Effector memory CD4-positive, alpha-beta T cell (primary cell): ENCODE results near the gene MYOM1.
"Not testable (repeated sequence)": the region's sequence is repeated elsewhere in the genome, so short reads cannot be mapped to it uniquely, and the experiment has no call there.

Experiments
- DNase-seq, 3 donors: peaks; one replicate each; pipeline ENCODE4 v3.0.0-alpha.2; 2020
- H3K27ac ChIP-seq: 2 replicates; pipeline ENCODE4 v1.7.0; 2013; ENCODE audit warnings: mild to moderate bottlenecking, low read length, moderate library complexity; ENCODE audit not compliant: insufficient read depth, poor library complexity, severe bottlenecking
- H3K27me3 ChIP-seq: replicated peaks from 2 replicates; pipeline ENCODE4 v1.7.0; 2013; ENCODE audit warnings: mild to moderate bottlenecking, low read length; ENCODE audit not compliant: insufficient read depth, control insufficient read depth, poor library complexity, severe bottlenecking
- H3K36me3 ChIP-seq: 2 replicates; pipeline ENCODE4 v1.7.0; 2013; ENCODE audit warnings: mild to moderate bottlenecking, low read length, moderate library complexity; ENCODE audit not compliant: control insufficient read depth, insufficient read depth
- H3K4me1 ChIP-seq: 2 replicates; pipeline ENCODE4 v1.7.0; 2013; ENCODE audit warnings: low read length, mild to moderate bottlenecking; ENCODE audit not compliant: control insufficient read depth, insufficient read depth, poor library complexity, severe bottlenecking
- H3K4me3 ChIP-seq: 2 replicates; pipeline ENCODE4 v1.7.0; 2013; ENCODE audit warnings: low read length, low read depth, mild to moderate bottlenecking; ENCODE audit not compliant: insufficient read depth, poor library complexity, severe bottlenecking
- H3K9me3 ChIP-seq: 2 replicates; pipeline ENCODE4 v1.7.0; 2013; ENCODE audit warnings: mild to moderate bottlenecking, low read length, moderate library complexity; ENCODE audit not compliant: control insufficient read depth

MYOM1 gene

DNA sequence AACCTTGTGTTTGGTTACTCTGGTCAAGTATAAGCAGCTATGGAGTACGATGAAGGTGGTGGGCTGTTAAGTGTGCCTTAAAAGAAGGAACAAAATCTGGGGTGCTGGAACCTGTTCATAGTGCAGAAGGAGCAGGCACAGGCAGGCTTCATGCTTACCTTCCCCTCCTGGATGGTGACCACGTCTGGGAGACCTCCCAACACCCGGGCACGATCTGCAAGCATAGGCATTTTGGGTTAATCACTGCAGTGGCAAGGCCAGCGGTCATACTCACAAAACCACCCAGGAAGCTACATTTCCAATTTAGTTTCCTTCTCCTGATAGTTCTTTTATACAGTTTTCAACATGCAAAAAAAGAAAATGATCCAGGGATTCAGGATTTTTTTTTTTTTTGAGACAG lies 148.1 kb downstream of the MYOM1 start:
- Histone ChIP-seq H3K27me3 (no peaks in the 10 kb centered on the region), H3K27ac (no peak overlapping the region), H3K36me3 (no peaks in the 10 kb centered on the region), H3K4me1 (peaks cover 7% of the 10 kb centered on the region), H3K9me3 (no peaks in the 10 kb centered on the region), H3K4me3 (no peak overlapping the region)
- DNase-seq: no peak

DNA sequence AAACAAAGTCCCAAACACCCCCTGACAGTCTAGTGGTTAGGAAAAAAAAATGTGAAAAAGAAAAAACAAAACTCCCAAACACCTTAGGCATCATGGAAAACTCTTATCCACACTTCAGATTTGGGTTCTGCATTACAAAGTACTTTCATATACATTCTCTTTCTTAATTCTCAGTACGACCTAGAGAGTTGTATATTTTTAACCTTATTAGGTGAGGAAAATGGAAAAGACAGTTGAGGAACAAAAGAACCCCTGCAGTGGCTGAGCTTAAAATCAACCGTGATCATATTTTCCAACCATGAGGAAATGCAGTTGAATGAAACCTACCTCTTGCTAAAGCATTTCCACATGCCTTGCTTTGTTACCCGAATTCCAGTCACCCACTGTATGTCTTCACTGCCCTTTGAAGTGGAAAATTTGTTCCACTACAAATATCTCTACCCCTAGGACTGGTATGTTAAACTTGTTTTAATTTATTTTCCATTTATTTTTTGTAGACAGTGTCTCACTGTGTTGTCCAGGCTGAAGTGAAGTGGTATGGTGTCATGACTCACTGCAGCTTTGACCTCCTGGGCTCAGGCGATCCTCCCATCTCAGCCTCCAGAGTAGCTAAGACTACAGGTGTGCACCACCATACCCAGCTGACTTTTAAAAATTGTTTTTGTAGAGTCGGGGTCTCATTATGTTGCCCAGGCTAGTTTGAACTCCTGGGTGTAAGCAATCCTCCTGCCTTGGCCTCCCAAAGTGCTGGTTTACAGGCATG lies 149.9 kb downstream of the MYOM1 start:
- peaks cover 7% of the 10 kb centered on the region for H3K4me1 ChIP-seq
- H3K27me3 ChIP-seq: no peaks in the 10 kb centered on the region
- H3K4me3 ChIP-seq: no peak overlapping the region
- H3K27ac ChIP-seq: no peak overlapping the region
- no peaks in the 10 kb centered on the region for H3K9me3 ChIP-seq
- H3K36me3 ChIP-seq: no peaks in the 10 kb centered on the region
- no peak for DNase-seq

- no peak for DNase-seq
- Histone ChIP-seq H3K4me1 (peaks cover 15% of the 10 kb centered on the region), H3K27me3 (no peaks in the 10 kb centered on the region), H3K36me3 (no peaks in the 10 kb centered on the region), H3K27ac (peak overlapping the region; percentile 6), H3K9me3 (no peaks in the 10 kb centered on the region), H3K4me3 (peak overlapping the region; percentile 13)
Observed at GRCh38 chr18:3067722-3068121, 152.0 kb downstream of the MYOM1 start.

GRCh38 chr18:3067165-3067661 lies 152.6 kb downstream of the MYOM1 start:
- Histone ChIP-seq H3K27ac (peak overlapping the region; percentile 6), H3K9me3 (no peaks in the 10 kb centered on the region), H3K36me3 (no peaks in the 10 kb centered on the region)

DNA sequence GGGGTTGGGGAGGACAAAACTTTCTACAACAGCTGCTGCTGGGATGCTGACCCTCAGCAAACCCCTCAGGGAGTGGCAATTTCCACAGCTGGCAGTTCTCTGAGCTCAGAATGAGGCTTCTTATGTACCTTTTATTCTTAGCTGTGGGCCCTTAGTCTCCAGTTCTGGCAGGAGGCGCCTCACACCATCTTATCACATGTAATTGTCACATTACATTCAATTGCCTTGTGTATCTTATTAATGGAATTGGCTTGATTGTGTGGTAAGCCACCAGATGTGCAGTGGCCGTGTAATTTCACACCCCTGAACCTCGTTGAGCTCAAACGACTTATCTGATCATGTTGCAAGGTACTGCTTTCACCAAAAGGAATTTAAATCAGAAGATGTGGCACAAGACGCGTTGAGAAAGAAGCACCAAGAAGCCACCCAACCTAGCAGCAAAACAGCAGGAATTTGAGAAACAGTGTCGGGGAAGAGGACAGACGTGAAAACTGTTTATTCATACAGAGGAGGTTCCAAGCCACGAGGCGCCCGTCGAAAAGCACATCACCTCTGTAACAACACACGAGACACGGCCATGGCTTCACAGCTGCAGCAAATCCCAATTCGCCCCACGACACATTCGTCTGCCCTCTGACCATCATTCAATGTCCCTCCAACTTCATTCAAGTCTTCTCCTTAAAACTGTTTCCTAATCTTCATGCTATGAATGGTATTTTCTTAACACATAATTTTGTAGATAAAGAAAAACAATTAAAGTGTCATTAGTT lies 153.2 kb downstream of the MYOM1 start:
- Histone ChIP-seq H3K4me3 (no peak overlapping the region), H3K9me3 (no peaks in the 10 kb centered on the region), H3K4me1 (peaks cover 26% of the 10 kb centered on the region), H3K27ac (no peak overlapping the region), H3K27me3 (no peaks in the 10 kb centered on the region), H3K36me3 (no peaks in the 10 kb centered on the region)
- no peak for DNase-seq

More at GRCh38 chr18:3067165-3067661, 152.6 kb downstream of the MYOM1 start:
- Histone ChIP-seq H3K4me3 (peak overlapping the region; percentile 13), H3K4me1 (peaks cover 19% of the 10 kb centered on the region), H3K27me3 (no peaks in the 10 kb centered on the region)
- DNase-seq: no peak

GRCh38 chr18:3063766-3064165 lies 156.0 kb downstream of the MYOM1 start:
- H3K4me1 ChIP-seq: peaks cover 53% of the 10 kb centered on the region
- H3K9me3 ChIP-seq, H3K36me3 ChIP-seq, H3K4me3 ChIP-seq, DNase-seq, H3K27me3 ChIP-seq, H3K27ac ChIP-seq: not testable (repeated sequence)

DNA sequence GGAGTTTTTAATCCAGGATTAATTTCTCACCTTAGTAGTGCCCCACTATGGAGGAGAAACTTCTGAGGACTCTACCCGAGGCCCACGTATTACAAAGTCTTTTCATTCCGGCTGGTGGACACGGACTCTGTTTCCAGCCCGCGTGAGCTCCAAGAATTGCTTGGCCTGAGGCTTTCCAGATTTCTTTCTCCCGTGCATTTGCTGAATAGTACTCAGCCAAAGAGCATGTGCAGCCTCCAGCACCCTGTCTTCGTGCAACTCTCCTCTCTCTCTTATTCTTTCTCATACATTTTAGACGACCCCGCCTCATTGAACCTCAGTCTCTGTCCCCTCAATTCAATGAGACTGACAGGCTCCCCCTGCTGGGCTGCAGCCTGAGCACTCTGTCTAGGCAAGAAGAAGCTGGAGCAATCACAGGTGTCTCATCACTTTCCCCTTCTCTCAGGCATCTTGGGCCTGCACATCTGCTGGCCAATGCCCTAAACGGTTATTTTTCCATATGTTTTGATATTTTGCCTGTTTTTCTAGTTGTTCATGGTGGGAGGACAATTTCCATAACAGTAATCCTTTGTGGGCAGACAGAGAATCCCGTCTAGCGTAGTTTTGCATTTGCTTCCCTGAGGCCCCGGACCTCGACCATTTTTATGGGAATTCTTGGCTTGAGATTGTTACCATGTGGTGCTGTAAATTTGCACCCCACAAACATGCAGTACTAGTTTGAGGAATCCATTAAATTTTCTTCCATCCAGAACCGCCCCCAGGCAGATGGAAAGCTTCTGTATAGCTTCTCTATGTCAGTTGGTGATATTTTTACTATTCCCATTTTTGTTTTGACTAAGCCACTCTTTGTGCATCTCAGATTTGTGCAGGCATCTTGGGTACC lies 156.7 kb downstream of the MYOM1 start:
- Histone ChIP-seq H3K27me3 (no peaks in the 10 kb centered on the region), H3K36me3 (no peaks in the 10 kb centered on the region), H3K4me3 (no peak overlapping the region), H3K4me1 (peaks cover 60% of the 10 kb centered on the region), H3K9me3 (no peaks in the 10 kb centered on the region), H3K27ac (peak overlapping the region; percentile 92)
- DNase-seq: peak; percentile 37 to 54 (median 41)

DNA sequence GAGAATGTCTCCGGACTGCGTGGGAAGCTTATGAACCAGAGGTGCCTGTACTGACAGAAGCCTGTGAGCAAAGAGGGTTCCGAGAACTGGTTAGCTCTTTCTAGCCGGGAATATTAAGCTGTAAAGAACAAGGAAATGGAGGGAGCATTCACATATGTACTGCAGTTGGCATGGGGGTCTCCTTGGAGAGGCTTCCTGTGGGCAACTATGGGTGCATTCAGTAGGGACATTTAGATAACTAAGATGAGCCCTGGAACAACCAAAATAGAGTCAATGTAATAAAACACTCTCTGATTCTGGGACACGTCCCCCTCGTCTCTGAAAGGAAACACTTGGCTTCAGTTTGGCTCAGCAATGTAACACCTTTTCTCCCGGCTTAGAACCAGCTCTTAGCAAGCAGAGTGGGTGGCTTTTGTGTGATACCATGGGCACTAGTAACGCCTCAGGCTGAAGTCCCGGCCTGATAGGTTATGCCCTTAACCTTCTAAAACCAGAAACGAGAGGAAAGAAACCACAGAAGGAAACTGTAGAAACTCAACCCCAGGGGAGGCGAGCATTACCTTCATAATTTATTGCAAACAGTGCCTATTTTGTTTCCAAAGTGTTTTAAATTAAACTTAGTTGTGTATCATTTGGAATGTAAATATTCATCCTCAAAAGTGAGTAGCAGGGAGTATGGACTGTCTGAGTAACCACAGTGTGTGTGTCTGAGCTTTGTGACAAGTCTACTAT lies 158.0 kb downstream of the MYOM1 start:
- Histone ChIP-seq H3K36me3 (no peaks in the 10 kb centered on the region), H3K27ac (peak overlapping the region; percentile 92), H3K4me3 (peak overlapping the region; percentile 7), H3K27me3 (no peaks in the 10 kb centered on the region), H3K9me3 (no peaks in the 10 kb centered on the region), H3K4me1 (peaks cover 66% of the 10 kb centered on the region)
- peak in 2 of 3 donors; percentile 4 to 20 for DNase-seq
